K562 (cell line): ENCODE results near the gene SLC12A4. TPM values are rescaled to one million over a fixed set of nuclear protein-coding genes. Genes with fewer than 3 reads are reported as not detected.

Experiments used
- BHLHE40 ChIP-seq: IDR thresholded peaks from 2 replicates; pipeline ENCODE4 v1.6.1; 2011; ENCODE audit warnings: low read length, improper control_type of control experiment
- CHD1 ChIP-seq: fragments of 200-600 bp; sonication (generic); IDR thresholded peaks from one replicate; pipeline ENCODE4 v1.6.1; 2012; ENCODE audit warnings: mild to moderate bottlenecking, moderate library complexity, low read length, inconsistent platforms
- EP400 ChIP-seq: fragments of 450-650 bp; IDR thresholded peaks from 2 replicates; pipeline ENCODE4 v1.6.1; 2017; ENCODE audit warnings: antibody characterized with exemption, mild to moderate bottlenecking, moderate library complexity
- NFYB ChIP-seq: IDR thresholded peaks from 2 replicates; pipeline ENCODE4 v1.6.1; 2011; ENCODE audit warnings: mild to moderate bottlenecking, moderate library complexity; ENCODE audit not compliant: insufficient read length; ENCODE audit errors: extremely low read depth
- NONO ChIP-seq, 2 experiments: fragments of 200-400 bp in 1 of 2; fragments of 450-650 bp in 1 of 2; formaldehyde crosslinking in 1 of 2; IDR thresholded peaks; 2 replicates each; pipeline ENCODE4 v1.6.1; 2017; ENCODE audit warnings: low read depth in 2 of 2, mild to moderate bottlenecking in 2 of 2, moderate library complexity in 2 of 2, low read length in 1 of 2
- POLR2G ChIP-seq: fragments of 200-400 bp; formaldehyde crosslinking; IDR thresholded peaks from 2 replicates; pipeline ENCODE4 v1.6.1; 2017; ENCODE audit warnings: low read depth, mild to moderate bottlenecking, antibody characterized with exemption, low read length, moderate library complexity
- TAL1 ChIP-seq: fragments of 450-650 bp; IDR thresholded peaks from 2 replicates; pipeline ENCODE4 v1.6.1; 2016; ENCODE audit warnings: mild to moderate bottlenecking
- polyA plus RNA-seq, 8 experiments: library from polyadenylated mRNA; depleted of rRNA in 4 of 8; stranded (reverse) in 5 of 8; unstranded in 3 of 8; fragments of >200 nt; fragmentation: Nextera tagmentation in 2 of 8; fragmentation: Illumina TruSeq in 1 of 8; extraction: Ambion mirVana in 2 of 8; extraction: Trizol in 1 of 8; gene quantifications; 2 replicates each; pipeline versions ENCODE4 v1.2.1 to v1.2.3, GENCODE V29; 2011 to 2014; ENCODE audit warnings: inconsistent platforms in 1 of 8, missing spikeins in 1 of 8
- total RNA-seq, 7 experiments: library from RNA; depleted of rRNA in 6 of 7; stranded (reverse); fragments of >200 nt in 6 of 7; fragmentation: Illumina TruSeq in 2 of 7; extraction: Trizol in 2 of 7; gene quantifications; 2 replicates each; pipeline versions ENCODE4 v1.2.1 to v1.2.3, GENCODE V29; 2011 to 2021; ENCODE audit warnings: low replicate concordance in 1 of 7
- TF ChIP-seq, protein P1 (sequence below), 2 experiments: fragments of 450-650 bp; IDR thresholded peaks; 2 replicates each; pipeline ENCODE4 v1.6.1; 2016; ENCODE audit warnings: mild to moderate bottlenecking in 2 of 2, borderline replicate concordance in 1 of 2, low read depth in 1 of 2, moderate library complexity in 1 of 2
- TF ChIP-seq, protein P2 (sequence below): sonication (generic); formaldehyde crosslinking; IDR thresholded peaks from 2 replicates; pipeline ENCODE4 v1.8.0; 2022; ENCODE audit warnings: missing genetic modification reagents, mild to moderate bottlenecking, borderline replicate concordance
- TF ChIP-seq, protein P3 (sequence below): sonication (generic); formaldehyde crosslinking; IDR thresholded peaks from 2 replicates; pipeline ENCODE4 v1.8.0; 2023; ENCODE audit warnings: mild to moderate bottlenecking, missing genetic modification reagents
- TF ChIP-seq, protein P4 (sequence below): fragments of 450-650 bp; IDR thresholded peaks from 2 replicates; pipeline ENCODE4 v1.6.1; 2017; ENCODE audit warnings: antibody characterized with exemption, mild to moderate bottlenecking

SLC12A4 gene
- total and polyA plus RNA-seq, 9 of the 15 experiments (the other 6 are each of a cell fraction or from before 2014, with no cell fraction given): 0.75 to 43.5 (median 15.0) TPM

DNA sequence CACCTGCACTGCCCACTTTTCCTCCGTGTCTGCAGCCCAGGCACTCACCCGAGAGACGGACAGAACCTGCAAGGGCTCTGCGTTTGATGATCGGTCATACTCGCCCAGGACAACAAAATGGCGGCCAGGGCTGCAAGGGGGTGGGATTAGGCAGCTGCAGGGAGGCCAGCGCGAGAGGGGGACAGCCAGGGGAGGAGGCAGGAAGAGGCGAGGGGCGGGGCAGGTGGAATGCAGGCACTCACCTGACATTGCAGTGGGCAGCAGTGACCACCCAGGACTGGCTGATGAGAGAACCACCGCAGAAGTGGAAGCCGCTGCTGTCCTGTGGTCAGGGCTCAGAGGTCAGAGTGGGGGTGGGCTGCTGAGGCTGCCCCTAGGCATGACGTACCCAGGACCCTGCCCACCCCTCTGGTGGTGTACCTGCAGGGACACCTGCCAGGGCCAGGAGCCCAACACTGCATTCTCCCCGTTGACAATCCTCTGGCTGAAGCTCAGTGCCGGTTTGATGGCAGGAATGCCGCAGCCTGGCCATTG is 37.7 kb downstream of the SLC12A4 start (continued):
- TF ChIP-seq, protein P1, sequence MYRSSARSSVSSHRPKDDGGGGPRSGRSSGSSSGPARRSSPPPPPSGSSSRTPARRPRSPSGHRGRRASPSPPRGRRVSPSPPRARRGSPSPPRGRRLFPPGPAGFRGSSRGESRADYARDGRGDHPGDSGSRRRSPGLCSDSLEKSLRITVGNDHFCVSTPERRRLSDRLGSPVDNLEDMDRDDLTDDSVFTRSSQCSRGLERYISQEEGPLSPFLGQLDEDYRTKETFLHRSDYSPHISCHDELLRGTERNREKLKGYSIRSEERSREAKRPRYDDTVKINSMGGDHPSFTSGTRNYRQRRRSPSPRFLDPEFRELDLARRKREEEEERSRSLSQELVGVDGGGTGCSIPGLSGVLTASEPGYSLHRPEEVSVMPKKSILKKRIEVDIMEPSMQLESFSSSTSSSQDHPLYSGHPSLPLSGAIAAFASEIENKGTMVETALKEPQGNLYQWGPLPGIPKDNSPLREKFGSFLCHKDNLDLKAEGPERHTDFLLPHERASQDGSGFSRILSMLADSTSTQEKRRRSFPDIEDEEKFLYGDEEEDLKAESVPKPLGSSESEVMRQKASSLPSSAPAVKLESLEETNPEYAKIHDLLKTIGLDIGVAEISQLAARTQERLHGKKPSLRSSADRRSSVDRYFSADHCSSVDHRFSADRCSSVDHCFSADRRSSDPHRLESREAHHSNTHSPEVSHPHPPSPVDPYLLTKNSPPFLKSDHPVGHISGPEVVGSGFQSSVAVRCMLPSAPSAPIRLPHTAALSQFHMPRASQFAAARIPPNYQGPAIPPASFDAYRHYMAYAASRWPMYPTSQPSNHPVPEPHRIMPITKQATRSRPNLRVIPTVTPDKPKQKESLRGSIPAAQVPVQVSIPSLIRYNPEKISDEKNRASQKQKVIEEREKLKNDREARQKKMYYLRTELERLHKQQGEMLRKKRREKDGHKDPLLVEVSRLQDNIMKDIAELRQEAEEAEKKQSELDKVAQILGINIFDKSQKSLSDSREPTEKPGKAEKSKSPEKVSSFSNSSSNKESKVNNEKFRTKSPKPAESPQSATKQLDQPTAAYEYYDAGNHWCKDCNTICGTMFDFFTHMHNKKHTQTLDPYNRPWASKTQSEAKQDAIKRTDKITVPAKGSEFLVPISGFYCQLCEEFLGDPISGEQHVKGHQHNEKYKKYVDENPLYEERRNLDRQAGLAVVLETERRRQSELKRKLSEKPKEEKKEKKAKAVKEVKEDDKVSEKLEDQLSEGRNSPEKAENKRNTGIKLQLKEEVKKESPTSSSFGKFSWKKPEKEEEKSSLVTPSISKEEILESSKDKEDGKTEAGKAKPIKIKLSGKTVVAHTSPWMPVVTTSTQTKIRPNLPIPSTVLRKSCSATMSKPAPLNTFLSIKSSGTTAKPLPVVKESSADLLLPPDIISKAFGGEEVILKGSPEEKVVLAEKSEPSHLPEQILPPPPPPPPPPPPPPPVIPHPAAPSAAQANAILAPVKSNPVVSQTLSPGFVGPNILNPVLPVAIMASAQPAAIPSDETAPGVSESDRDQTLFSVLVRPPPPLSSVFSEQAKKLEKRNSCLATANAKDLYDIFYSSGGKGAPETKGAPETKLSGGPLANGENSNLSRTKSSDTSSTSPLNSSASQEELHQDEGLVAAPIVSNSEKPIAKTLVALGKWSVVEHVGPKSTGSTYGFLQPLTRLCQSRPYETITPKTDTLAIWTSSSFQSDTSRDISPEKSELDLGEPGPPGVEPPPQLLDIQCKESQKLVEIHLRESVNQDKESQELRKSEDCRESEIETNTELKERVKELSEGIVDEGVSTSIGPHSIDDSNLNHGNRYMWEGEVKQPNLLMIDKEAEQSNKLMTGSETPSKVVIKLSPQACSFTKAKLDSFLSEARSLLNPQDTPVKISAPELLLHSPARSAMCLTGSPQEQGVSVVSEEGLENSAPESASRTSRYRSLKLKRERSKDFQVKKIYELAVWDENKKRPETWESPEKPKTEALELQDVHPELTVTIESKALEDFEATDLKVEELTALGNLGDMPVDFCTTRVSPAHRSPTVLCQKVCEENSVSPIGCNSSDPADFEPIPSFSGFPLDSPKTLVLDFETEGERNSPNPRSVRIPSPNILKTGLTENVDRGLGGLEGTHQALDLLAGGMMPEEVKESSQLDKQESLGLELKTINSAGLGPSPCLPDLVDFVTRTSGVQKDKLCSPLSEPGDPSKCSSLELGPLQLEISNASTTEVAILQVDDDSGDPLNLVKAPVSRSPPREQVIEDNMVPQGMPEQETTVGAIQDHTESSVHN (IDR thresholded peaks at IDR 0.05; ENCODE audit: borderline replicate concordance in 1 of 2, low read depth in 1 of 2): no peak
- TF ChIP-seq NFYB (no peak), POLR2G (peak; percentile 68), BHLHE40 (no peak), CHD1 (no peak), TAL1 (no peak), EP400 (no peak), NONO (IDR thresholded peaks at IDR 0.05; ENCODE audit: low read depth in 2 of 2, low read length in 1 of 2) (no peak)
- TF ChIP-seq, protein P2, sequence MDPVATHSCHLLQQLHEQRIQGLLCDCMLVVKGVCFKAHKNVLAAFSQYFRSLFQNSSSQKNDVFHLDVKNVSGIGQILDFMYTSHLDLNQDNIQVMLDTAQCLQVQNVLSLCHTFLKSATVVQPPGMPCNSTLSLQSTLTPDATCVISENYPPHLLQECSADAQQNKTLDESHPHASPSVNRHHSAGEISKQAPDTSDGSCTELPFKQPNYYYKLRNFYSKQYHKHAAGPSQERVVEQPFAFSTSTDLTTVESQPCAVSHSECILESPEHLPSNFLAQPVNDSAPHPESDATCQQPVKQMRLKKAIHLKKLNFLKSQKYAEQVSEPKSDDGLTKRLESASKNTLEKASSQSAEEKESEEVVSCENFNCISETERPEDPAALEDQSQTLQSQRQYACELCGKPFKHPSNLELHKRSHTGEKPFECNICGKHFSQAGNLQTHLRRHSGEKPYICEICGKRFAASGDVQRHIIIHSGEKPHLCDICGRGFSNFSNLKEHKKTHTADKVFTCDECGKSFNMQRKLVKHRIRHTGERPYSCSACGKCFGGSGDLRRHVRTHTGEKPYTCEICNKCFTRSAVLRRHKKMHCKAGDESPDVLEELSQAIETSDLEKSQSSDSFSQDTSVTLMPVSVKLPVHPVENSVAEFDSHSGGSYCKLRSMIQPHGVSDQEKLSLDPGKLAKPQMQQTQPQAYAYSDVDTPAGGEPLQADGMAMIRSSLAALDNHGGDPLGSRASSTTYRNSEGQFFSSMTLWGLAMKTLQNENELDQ (CRISPR knock-in tag): no peak
- TF ChIP-seq, protein P3, sequence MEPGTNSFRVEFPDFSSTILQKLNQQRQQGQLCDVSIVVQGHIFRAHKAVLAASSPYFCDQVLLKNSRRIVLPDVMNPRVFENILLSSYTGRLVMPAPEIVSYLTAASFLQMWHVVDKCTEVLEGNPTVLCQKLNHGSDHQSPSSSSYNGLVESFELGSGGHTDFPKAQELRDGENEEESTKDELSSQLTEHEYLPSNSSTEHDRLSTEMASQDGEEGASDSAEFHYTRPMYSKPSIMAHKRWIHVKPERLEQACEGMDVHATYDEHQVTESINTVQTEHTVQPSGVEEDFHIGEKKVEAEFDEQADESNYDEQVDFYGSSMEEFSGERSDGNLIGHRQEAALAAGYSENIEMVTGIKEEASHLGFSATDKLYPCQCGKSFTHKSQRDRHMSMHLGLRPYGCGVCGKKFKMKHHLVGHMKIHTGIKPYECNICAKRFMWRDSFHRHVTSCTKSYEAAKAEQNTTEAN: no peak
- TF ChIP-seq, protein P4, sequence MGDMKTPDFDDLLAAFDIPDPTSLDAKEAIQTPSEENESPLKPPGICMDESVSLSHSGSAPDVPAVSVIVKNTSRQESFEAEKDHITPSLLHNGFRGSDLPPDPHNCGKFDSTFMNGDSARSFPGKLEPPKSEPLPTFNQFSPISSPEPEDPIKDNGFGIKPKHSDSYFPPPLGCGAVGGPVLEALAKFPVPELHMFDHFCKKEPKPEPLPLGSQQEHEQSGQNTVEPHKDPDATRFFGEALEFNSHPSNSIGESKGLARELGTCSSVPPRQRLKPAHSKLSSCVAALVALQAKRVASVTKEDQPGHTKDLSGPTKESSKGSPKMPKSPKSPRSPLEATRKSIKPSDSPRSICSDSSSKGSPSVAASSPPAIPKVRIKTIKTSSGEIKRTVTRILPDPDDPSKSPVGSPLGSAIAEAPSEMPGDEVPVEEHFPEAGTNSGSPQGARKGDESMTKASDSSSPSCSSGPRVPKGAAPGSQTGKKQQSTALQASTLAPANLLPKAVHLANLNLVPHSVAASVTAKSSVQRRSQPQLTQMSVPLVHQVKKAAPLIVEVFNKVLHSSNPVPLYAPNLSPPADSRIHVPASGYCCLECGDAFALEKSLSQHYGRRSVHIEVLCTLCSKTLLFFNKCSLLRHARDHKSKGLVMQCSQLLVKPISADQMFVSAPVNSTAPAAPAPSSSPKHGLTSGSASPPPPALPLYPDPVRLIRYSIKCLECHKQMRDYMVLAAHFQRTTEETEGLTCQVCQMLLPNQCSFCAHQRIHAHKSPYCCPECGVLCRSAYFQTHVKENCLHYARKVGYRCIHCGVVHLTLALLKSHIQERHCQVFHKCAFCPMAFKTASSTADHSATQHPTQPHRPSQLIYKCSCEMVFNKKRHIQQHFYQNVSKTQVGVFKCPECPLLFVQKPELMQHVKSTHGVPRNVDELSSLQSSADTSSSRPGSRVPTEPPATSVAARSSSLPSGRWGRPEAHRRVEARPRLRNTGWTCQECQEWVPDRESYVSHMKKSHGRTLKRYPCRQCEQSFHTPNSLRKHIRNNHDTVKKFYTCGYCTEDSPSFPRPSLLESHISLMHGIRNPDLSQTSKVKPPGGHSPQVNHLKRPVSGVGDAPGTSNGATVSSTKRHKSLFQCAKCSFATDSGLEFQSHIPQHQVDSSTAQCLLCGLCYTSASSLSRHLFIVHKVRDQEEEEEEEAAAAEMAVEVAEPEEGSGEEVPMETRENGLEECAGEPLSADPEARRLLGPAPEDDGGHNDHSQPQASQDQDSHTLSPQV: no peak
